HG02885 (cell line): ENCODE results near the gene RNF213.
"Not testable (repeated sequence)": the region's sequence is repeated elsewhere in the genome, so short reads cannot be mapped to it uniquely, and the experiment has no call there.

Experiments
- ATAC-seq: cut with Tn5 transposase; IDR thresholded peaks from one replicate; pipeline ENCODE4 v1.9.1; 2021; ENCODE audit warnings: mild to moderate bottlenecking; ENCODE audit not compliant: unreplicated experiment, poor library complexity

Gene RNF213

DNA sequence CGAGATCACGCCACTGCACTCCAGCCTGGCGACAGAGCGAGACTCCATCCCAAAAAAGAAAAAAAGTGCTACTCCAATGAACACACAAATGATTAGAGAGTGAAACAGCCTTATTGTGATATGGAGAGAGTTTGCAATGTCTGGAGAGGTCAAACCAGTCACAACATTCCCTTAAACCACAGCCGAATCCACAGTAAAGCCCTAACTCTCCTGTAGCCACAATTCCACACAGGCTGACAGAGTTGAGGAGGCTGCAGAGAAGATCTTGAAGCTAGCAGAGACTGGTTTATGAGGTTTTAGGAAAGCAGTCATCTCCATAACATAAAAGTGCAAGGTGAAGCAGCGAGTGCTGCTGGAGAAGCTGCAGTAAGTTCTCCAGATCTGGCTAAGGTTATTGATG, 6.7 kb downstream of the RNF213 start:
- no peak for ATAC-seq

DNA sequence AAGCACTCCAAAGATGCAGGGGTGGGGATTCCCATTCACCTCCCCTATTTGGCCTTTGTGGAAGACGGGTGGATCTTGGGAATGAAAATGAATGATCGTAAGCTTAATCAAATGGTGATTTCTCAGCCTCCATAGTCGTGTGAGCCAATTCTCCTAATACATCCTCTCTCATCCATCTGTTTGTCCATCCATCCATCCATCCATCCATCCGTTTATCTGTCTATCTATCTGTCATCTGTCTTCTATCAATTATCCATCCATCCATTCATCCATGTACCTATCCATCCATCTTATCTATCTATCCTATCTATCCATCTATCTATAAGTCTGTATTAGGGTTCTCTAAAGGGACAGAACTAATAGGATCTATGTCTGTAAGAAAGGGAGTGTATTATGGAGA, 7.8 kb downstream of the RNF213 start:
- no peak for ATAC-seq

DNA sequence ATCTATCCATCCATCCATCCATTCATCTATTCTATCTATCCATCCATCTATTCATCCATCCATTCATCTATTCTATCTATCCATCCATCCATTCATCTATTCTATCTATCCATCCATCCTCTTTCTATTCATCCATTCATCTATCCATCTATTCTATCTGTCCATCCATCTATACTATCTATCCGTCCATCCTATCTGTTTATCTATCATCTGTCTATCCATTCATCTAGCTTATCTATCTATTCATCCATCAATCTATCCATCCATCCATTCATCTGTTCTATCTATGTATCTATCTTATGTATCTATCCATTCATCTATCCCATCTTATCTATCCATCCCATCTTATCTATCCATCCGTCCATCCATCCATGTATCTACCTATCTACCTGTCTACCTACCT, 8.8 kb downstream of the RNF213 start:
- ATAC-seq = no peak

DNA sequence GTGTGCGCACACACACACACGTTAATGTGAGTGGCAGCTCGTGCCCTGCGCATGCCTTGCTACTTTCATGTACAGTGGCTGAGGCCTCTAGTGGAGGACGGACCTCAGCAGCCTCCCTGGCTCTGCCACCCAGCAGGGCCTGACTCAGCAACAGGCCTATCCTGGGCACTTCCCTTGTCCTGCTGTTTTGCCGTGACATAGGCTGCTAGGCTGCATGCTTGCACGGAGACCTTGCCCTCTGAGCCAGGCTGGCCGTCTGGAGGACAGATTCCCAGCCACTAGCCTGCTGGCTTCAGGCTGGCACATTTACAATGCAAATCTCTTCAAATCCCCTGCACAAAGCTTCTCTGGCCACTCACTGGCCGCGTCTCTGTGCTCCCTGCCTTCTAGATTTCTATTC, 9.5 kb downstream of the RNF213 start:
- ATAC-seq = no peak

DNA sequence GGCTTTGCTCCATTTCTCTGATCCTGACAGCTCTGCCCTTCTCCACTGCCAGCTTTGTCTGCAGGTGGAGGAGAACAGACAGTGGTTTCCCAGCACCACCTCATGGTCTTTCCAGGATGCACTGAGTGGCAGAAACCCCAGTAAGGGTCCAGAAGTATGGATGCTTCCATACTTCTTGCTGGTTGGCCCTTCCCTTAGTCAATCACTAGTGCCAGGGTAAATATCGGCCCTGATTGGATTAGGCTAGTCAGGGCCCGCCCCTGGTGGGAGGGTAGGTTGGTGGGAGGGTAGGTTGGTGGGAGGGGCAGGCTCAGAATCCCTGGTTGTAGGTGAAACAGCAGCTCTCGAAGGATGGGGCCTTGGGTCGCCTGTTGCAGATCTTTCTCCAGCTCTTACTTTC, 10.2 kb downstream of the RNF213 start:
- ATAC-seq = no peak

DNA sequence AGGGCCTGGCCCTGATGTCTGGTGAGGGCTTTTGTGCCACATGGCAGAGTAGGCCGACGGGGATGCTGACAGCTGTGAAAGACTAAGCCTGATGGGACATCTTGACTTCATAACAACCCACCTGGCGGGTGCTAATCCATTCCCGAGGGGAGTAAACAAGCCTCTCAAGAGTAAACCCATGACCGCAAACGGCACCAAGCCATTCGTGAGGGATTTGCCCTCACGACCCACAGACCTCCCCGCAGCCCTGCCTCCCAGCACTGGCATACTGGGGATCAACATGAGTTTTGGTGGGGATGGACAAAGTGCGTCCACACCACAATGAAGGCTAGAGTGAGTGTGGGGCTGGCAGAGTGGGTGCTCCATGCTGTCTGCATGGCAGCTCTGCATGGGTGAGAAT, 11.7 kb downstream of the RNF213 start:
- ATAC-seq = no peak

DNA sequence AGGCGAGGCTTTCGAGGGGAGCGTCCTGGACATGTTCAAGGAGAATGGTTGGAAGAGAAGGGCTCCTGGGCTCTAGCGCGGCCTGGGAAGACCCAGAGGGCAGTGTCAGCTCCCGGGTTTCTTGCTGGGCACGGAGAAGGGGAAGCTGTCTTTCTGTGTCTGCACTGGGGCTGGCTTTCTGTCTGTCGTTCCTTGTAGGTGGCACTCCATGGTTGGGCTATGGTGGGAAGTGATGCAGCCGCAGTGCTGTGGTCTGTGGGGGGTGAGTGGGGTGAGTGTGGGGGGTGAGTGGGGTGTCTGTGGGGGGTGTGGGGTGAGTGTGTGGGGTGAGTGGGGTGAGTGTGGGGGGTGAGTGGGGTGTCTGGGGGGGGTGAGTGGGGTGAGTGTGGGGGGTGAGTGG, 13.7 kb downstream of the RNF213 start:
- no peak for ATAC-seq

DNA sequence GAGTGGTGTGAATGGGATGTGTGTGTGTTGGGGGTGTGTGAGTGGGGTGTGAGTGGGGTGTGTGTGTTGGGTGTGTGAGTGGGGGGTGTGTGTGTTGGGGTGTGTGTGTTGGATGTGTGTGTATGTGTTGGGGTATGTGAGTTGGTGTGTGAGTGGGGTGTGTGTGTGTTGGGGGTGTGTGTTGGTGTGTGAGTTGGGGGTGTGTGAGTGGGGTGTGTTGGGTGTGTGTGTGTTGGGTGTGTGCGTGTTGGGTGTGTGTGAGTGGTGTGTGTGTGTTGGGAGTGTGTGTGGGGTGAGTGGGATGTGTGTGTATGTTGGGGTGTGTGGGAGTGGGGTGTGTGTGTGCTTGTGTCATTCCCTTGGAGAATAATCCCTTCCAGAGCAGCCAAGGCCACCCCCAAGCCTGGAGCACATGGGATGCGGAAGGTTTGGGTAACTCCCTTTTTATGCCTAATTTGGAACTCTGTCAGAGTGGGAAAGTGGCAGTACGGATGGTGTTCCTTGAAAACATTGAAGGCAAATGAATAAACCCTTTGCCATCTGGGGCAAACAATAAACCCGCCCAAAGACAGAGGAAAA, 14.3 kb downstream of the RNF213 start:
- no peak for ATAC-seq

DNA sequence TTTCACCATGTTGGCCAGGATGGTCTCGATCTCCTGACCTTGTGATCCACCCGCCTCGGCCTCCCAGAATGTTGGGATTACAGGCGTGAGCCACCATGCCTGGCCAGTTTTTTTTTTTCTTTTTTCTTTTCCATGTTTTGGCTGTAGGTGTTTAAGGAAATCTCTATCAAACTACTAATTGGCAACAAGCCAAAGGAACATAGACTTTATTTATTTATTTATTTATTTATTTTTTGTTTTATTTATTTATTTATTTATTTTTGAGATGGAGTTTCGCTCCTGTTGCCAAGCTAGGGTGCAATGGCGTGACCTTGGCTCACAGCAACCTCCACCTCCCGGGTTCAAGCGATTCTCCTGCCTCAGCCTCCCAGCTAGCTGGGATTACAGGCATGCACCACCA, 15.2 kb downstream of the RNF213 start:
- not testable (repeated sequence) for ATAC-seq

DNA sequence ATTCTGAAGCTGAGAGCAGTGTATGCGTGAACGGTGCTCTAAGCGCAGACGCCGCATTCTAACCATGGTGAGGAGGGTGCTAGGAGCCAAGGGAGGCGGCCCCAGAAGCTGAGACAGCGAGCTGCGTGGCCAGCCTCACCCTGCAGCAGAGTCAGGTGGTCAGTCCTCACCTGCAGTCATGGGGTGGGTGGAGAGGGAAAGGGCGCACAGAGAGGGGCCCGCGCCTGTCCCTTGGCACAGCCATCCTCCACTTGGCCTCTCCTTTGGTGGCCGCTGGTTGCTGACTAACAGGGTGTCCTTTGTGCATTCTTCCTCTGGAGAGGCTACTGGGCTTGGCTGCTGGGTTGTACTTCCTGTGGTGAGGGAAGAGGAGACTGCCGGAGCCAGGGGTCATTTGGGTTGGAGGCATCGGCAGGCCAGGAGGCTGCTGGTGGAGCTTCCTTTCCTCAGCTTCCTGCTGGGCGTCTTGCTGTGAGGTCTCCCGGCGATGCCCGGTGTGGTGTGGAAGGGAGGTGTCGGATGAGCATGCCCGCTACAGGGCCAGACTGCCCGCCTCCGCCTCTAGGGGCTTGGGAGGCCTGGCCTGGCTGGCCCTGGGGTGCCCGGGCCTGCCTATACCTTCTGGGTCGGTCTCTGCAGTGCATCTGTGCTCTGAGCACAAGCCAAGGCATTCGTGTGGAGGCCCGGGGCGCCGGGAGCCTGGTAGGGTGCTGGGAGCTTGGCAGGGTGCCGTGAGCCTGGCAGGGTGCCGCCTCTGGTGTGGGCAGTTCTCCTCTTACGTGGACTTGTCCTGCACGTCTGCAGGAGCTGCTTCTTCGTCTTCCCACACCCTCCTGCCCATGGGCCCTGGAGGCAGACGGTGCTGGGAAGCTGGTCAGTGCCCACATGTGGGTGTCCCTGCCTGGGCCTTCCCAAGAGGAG, 17.4 kb downstream of the RNF213 start:
- ATAC-seq = no peak

DNA sequence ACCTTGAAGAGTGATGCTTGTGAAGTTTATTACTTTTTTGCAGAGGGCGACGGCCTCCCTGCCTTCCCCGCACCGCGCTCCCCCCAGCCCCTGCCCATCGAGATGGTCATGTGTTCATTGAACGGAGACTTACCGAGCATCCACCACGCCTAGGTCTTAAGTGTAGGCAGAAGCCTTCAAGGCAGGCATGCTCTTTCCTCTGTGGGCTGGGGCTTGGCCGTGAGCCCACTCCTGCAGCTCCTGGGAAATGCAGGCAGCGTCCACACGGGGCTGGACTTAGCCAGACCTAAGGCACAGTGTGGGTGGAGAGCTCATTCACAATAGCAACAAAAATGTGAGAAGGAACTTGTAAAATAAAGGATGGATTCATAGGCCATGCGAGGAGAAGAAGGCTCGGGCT, 19.2 kb downstream of the RNF213 start:
- no peak for ATAC-seq

DNA sequence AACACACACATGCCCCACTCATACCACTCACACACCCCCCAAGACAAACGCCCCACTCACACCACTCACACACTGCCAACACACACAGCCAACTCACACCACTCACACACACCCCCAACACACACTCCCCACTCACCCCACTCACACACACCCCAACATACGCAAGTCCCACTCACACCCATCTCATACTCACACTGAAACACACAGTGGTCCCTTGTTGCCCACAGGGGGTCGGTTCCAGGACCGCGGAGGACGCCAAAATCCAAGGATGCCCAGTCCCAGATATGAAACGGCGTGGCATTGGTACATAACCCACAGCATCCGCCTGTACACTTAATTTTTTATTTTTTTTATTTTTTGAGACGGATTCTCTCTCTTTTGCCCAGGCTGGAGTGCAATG, 20.9 kb downstream of the RNF213 start:
- no peak for ATAC-seq

DNA sequence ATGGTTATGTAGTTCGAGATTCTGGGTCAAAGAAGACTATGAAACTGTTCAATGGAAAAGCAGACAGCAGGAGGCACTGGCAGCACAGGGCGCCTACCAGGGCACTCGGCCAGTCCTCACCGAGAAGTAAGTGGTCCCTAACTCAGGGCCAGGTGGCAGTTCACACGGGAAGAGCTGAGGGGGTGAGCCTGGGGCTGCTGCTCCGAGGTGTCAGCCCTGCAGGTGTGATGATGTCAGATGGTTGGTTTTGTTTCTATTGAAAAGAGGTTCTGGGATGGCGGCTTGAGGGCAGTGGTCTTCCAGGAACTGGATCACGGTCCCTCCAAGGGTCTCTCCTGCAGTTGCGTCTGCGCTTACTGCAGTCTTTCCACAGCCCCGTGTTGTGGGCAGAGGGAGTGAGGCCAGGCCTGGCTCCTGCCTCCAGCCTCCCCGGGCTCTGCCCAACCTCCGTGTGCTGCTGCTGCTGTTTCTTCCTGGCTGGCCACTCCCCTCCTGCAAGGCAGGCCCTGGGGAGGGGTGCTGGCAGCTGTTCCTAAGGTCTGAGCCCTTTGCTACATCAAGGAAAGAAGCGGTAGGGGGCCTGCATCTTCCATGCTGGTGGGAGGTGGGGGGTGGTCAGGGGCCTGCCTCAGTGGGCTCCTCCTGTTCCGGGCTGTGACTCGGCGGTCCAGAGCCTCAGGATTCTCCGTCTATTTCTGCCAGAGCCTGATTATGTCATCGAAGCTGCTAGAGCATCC, 22.6 kb downstream of the RNF213 start:
- no peak for ATAC-seq

DNA sequence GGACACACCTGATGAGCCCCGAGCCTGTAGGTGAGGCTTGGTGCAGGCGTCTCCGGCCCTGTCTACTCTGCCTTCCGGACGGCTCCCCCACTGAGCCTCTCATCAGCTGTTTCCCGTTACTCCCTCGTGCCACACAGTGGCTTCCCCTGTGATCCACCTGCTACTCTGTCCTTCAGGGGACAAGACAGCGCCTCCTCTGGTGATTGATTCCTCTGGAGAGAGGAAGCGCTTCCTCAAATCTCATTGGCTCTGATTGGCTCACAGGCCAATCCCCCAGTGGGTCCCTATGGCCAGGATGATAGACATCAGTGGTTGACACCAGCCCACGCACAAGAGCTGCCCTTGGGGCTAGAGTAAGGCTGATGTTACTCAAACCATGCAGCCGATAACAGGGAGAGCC, 24.0 kb downstream of the RNF213 start:
- ATAC-seq = no peak

DNA sequence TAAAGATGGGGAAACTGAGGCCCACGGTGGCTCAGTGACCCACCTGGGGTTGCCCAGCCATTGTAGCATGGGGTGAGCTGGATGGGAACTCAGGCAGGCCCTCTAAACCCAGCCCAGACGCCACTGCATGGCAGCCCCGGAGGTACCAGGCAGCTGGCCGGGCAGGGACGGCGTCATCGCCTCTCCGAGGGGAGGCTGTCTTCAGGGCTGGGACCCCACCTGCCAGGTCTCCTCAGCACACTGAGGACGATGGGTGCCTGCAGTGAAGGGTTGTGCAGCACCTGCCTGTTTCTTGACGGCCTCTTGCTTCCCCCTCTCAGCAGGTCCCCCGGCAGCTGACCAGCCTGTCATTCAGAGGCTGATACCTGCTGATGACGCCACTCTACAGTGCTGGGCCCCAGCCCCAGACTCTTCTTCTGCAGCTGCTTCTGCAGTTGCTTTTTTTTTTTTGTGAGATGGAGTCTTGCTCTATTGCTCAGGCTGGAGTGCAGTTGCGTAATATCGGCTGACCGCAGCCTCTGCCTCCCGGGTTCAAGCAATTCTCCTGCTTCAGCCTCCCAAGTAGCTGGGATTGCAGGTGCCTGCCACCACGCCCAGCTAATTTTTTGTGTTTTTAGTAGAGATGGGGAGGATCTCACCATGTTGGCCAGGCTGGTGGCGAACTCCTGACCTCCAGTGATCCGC, 24.7 kb downstream of the RNF213 start:
- ATAC-seq = no peak

DNA sequence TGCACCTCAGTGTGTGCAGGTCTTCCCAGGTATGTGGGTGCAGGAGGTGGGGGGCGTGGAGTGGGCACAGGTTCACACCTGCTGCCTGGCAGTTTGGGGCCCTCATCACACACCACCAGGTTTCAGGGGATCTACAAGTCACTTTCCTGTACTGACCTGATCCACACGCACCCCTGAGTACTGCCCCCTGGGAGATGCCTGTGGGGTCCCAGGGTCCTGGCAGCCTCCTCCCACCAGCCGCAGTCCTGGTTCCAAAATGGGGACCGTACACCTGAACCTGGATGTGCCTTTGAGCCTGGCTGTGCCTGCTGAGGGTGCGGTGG, 25.9 kb downstream of the RNF213 start:
- no peak for ATAC-seq

DNA sequence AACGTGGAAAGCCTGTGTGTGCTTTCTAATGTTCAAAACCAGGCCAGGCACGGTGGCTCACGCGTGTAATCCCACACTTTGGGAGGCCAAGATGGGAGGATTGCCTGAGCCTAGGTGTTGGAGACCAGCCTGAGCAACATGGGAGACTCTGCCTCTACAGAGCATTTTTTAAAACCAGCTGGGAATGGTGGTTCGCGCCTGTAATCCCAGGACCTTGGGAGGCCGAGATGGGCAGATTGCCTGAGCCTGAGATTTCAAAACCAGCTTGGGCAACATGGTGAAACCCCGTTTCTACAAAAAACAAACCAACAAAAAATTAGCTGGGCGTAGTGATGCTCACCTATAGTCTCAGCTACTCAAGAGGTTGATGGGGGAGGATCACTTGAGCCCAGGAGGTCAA, 26.4 kb downstream of the RNF213 start:
- ATAC-seq = no peak

DNA sequence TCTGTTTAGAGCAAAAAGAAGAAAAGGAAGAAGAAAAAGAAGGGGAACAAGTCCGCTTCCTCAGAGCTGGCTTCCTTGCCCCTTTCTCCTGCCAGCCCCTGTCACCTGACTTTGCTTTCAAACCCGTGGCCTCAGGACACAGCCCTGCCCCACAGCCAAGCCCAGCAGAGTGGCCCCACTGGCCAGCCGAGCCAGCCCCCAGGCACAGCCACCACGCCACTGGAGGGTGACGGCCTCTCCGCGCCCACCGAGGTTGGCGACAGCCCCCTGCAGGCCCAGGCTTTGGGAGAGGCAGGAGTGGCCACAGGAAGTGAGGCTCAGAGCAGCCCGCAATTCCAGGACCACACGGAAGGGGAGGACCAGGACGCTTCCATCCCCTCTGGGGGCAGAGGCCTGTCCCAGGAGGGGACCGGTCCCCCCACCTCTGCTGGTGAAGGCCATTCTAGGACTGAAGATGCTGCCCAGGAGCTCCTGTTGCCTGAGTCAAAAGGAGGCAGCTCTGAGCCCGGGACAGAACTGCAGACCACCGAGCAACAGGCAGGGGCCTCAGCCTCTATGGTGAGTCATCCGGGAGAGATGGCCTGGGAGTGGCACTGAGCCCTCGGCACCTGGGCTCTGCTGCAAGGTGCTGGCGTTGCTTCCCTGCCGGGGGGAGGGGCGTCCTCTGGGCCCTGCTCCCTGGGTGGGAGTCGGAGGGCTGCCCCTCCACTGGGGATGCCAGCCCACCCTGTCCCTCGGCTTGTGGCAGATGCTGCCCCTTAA, 27.3 kb downstream of the RNF213 start:
- ATAC-seq = no peak

DNA sequence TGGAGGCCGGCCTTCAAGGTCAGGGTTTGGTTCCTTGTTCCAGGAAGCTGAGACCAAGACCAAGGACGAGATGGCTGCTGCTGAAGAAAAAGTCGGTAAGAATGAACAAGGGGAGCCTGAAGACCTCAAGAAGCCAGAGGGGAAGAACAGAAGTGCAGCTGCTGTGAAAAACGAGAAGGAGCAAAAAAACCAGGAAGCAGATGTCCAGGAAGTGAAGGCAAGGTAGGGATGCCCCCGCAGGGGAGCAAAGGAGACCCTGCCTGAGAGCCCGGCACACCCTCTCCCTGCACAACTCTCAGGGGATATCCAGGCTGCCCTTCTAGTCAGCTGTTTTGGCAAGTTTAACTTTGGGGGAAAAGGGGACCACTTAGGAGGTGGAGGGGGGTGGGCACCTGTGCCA, 29.0 kb downstream of the RNF213 start:
- ATAC-seq = no peak

DNA sequence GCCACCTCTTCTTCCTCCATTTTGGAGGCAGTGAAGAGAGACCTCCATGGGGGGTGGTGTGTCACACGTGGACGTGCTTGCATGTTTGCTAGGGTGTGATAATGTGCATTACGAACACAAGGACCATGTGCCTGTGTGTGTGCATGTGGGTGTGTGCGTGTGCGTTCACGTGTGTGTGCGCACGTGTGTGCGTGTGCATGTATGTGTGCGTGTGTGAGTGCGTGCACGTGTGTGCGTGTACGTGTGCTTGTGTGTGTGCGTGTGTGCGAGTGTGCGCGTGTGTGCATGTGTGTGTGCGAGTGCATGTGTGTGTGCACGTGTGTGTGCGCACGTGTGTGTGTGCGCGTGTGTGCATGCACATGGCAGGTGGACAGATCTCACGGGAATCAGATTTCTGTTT, 29.5 kb downstream of the RNF213 start:
- no peak for ATAC-seq
